Measurements from ENCODE around the gene PTER.

The PTER gene

GRCh38 chr10:16423599-16423998 lies 13.2 kb upstream of the PTER start:
- H3K4me3 ChIP-seq (ENCODE audit: low read length) = no peak overlapping the region
- no peak for DNase-seq (ENCODE audit: low read depth)
- TF ChIP-seq CTCF (IDR thresholded peaks at IDR 0.05; ENCODE audit: insufficient read depth, low read depth, low read length, missing control alignments) = no peak

GRCh38 chr10:16425449-16425848 lies 11.4 kb upstream of the PTER start:
- no peak for TF ChIP-seq CTCF (IDR thresholded peaks at IDR 0.05; ENCODE audit: insufficient read depth, low read depth, low read length, missing control alignments)

DNA sequence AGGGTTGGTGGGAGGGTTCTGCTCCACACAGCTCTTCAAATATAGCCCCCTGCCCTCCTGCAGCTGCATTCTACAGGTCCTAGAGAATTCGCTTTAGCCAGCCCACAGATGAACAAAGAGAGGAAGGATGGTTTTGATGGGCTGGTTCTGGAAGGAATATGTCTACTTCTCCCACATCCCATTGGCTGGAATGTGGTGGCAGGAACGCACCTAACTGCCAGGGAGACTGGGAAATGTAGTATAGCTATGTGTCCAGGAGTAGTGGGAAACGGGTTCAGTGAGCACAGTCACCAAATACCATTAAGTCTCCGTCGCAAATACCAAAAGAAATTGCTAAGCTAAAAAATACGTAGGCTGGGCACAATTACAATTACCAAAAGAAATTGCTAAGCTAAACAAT lies 7.3 kb upstream of the PTER start:
- no peak for DNase-seq (ENCODE audit: low read depth)
- no peak overlapping the region for H3K4me3 ChIP-seq (ENCODE audit: low read length)
- no peak for TF ChIP-seq CTCF (IDR thresholded peaks at IDR 0.05; ENCODE audit: insufficient read depth, low read depth, low read length, missing control alignments)

More at GRCh38 chr10:16425449-16425848, 11.4 kb upstream of the PTER start:
- no peak overlapping the region for H3K4me3 ChIP-seq (ENCODE audit: low read length)
- no peak for DNase-seq (ENCODE audit: low read depth)

DNA sequence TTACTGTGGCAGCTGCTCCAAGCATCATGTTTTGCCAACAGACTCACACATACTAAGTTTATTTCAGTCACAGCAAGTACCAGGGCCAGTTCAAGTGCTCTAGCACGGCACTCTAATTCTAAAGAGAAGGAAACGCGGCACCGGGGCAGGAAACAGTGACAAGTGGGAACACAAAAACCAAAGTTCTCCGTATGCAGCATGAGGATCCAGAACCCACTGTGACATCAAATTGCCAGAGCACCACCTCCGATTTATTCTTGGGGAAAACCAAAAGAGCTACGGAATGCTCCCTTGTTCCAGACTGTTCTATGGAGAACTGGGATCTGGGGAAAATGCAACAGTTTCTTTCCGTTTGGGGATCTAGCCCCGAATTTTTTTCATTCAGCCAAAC lies 448 bp upstream of the PTER start:
- peak overlapping the region; percentile 62 for H3K4me3 ChIP-seq (ENCODE audit: low read length)
- TF ChIP-seq CTCF (IDR thresholded peaks at IDR 0.05; ENCODE audit: insufficient read depth, low read depth, low read length, missing control alignments) = no peak

GRCh38 chr10:16437540-16437894 lies 707 bp downstream of the PTER start:
- TF ChIP-seq CTCF (IDR thresholded peaks at IDR 0.05; ENCODE audit: insufficient read depth, low read depth, low read length, missing control alignments) = no peak
- DNase-seq (ENCODE audit: low read depth) = no peak
- H3K4me3 ChIP-seq (ENCODE audit: low read length) = peak overlapping the region; percentile 62

More for the DNA sequence above, 448 bp upstream of the PTER start:
- peak; percentile 6 for DNase-seq (ENCODE audit: low read depth)

- no peak overlapping the region for H3K4me3 ChIP-seq (ENCODE audit: low read length)
These were observed 2.5 kb downstream of the PTER start for GRCh38 chr10:16439295-16439694.

More at GRCh38 chr10:16439295-16439694, 2.5 kb downstream of the PTER start:
- TF ChIP-seq CTCF (IDR thresholded peaks at IDR 0.05; ENCODE audit: insufficient read depth, low read depth, low read length, missing control alignments) = no peak
- DNase-seq (ENCODE audit: low read depth) = no peak
